Stimulated activated CD8-positive, alpha-beta memory T cell treated with anti-CD3 and anti-CD28 coated beads, Interleukin-7, amount 100 ng/mL, for 48 hours (primary cell): ENCODE data around the gene TRIO.

ENCODE experiments used
- DNase-seq, 2 donors: peaks; one replicate each; pipeline ENCODE4 v3.0.0-alpha.2; 2020; ENCODE audit warnings: low read depth in 1 of 2; ENCODE audit errors: extremely low read depth in 1 of 2

The TRIO gene

DNA sequence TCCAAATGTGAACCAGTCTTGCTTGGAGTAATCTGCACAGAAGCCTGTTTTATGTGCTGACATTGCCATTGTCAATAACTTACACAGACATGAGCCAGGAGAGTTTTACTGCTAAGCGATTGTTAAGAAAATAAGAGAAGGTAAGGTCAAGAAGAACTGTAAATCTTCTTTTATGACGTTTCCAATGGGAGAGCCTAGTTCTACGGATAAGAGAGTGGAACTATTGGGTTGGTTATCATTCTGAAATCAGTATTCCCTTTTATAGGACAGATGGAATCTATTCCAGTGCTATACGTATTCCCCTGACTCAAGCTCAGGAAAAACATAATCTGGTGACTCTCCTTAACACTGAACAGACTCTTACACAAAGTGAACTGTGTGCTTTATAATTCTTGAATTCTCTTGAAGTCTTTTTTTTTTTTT is 300.5 kb downstream of the TRIO start:
- no peak for DNase-seq

DNA sequence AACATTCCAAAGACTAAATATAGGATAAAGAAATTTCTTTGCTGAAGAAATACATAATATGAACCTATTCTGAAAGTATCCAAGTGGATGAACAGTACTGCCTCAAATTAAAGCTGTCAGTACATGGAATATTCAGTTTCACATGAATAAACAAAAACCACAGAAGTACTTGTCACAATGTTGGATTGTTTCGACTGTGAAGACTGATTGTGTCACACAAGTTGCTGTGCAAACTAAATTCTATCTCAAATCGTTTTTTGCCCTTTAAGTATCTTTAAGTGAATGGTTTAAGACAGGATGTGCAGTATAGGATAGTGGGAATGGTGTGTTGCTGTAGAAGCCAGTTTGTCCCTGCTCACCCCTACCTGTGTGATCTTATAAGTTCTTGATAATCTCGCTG is 301.0 kb downstream of the TRIO start:
- DNase-seq: no peak

GRCh38 chr5:14445013-14445412 is 301.9 kb downstream of the TRIO start:
- no peak for DNase-seq

DNA sequence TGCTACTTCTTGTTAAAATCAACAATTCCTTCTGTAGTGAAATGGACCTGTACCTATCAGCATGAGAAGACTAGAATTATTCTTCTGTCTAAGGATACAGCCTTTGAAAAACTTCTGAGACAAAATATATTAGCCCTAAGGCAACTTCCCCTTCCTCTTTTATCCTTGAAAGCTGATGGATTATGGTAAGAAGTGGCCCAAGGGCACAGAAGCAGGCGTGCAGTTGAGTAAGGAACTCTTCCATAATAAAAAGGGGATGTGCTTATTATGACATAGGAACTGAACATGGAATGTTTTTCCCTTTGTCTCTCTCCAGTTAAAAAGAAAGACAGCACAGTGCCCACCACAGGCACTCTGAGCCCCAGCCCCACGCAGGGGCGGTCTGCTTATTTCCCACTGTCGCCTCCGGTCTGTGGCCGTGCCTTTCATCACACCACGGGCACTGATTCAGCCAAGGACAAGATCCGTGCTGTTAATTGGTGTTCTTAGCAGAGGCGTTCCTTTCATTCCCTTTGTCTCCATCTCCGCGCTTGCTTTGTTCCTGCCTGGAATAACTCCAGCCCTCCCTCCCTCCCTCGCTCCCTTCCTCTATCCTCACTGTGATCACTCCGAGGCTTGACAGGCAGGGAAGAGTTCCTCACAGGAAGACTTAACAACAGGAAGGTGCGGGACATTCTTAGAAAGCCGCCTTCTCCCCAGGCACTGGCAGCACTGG is 302.6 kb downstream of the TRIO start:
- DNase-seq: no peak

DNA sequence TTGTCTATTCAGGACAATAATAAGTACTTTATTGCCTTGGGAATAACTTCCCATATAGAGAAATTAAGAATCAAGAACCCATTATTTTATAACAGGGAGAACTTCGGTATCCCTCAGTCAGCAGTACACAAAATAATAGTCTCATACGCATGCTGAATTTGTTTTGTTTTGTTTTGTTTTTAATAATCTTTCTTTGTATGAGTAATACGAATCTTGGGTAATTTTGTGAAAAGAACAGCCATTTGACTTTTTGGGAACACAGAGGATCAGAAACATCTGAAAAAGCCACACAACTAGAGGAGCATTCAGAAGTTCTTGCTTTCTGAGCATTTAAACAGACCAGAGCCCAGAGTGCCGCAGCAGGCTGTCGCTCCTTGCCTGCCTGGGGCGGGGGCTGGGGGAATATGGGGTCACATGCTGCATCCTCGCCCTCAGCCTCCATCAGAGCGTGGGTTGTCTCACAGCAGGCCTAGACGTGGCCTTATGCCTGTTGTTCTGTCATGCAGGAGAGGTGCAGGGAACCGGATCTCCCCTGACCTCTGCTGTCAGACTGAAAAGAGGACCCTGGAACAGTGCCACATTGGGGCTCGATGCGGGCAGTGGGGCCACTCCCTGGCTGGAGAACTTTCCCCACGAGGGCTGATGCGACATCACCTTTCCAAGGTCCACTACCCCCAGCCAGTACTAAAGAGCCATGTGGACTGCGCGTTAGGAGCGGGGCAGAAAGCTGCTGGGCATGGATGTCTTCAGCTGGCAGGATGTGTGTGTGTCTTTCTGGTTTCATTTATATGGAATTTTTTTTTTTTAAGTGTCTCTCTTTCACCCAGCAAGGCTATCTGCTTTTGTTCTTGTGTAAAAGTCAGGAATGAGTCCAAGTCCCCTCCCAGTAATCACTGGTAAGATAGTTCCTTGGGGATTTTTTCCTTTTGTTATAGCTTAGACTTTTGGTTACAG is 305.1 kb downstream of the TRIO start:
- no peak for DNase-seq

DNA sequence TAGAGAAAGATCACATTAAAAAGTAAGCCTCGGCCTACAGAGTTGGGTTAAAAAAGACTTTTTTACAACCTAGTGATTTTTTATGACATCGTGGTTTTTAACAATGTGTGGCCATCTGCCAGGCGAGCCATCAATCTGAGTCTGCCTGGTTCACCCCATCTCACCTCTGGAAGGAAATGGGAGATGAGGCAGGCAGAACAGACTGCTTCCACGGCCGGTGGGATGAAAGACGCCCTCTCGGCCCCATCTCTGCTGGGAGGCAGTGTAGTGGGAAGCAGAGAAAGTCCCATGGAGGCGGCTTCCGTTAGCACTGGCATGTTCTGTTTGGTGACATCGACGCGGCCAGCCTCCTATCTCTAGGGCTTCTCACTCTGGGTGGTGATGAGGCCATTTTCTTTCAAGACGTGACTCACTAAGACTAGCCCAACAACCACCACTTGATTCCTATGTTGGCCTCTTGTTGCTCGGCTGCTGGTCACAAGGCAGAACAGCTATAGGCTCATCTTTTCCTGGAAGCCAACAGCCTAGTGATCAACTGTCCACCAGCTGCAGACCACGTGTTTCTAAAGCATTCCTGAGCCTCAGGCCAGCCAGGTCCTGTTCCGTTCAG is 306.0 kb downstream of the TRIO start:
- DNase-seq: no peak

DNA sequence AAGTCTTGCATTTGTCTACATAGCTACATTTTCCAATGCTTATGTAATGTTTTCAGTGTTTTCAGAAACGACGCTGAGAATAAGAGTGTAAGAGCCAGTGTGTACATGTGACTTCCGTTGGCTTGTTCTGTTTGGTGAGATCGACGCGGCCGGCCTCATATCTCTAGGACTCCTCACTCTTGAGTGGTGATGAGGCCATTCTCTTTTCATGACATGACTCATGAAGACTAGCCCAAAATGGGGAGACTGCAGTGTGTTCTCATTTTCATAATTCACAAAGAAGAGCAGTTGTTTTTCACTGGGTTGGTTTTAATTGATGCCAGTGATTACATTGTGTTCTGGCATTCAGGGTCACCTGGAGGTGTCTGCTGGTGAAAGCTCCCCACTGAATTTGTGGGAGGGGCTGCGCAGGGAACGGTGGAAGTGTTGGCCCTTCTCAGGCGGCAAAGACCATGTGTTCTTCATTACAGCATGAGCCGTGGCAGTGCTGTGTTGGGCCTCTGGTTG is 306.9 kb downstream of the TRIO start:
- peak in 1 of 2 donors; percentile 22 for DNase-seq

DNA sequence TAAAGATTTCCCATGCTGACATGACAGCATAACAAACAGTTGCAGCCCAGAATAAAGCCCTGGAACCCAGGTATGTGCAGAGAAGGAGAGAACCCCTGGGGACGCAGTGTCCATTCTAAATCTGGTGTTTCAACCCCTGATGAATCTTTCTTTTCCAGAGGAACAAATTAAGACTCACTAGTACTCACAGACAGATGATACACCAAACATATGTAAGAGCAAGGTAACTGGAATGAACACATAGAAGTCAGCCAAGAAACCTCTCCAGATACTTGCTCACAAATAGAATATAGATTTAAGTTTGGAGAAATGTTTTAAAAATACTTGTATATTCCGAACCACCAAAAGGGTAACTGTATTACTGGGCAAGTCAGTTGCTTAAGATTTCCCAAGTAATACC is 307.6 kb downstream of the TRIO start:
- no peak for DNase-seq

DNA sequence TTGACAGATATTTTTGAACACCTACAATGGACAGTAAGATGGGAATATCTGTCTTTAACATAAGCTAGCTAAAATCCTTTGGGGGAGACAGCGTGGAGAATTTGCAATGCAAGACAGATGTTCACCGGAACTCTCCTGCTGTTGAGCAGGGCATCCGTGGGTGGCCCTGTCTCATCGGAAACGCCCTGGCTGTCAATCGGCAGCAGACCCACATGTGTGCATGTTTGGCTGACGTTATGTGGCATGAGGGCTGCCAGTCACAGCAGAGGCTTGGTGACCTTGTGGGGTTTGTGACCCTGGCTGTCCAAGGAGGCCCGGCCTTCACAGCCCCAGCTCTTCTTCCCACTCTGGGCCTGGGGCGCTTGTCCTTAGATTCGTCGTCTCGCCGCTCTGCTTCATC is 308.7 kb downstream of the TRIO start:
- no peak for DNase-seq

- DNase-seq: no peak
Observed at GRCh38 chr5:14452685-14453454, 309.7 kb downstream of the TRIO start.

- no peak for DNase-seq
Observed at GRCh38 chr5:14453481-14453880, 310.3 kb downstream of the TRIO start.

DNA sequence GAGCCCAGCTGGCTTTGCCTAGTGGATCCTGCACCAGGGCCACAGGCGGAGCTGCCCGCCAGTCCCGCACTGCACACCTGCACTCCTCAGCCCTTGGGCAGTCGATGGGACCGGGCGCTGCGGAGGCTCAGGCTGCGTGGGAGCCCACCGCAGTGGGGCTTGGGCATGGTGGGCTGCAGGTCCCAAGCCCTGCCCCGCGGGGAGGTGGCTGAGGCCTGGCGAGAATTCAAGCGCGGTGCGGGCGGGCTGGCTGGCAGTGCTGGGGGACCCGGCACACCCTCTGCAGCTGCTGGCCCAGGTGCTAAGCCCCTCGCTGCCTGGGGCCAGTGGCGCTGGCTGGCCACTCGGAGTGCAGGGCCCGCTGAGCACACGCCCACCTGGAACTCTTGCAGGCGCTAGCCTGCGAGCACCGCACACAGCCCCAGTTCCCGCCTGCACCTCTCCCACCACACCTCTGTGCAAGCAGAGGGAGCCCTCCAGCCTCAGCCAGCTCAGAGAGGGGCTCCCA is 312.7 kb downstream of the TRIO start:
- no peak for DNase-seq

DNA sequence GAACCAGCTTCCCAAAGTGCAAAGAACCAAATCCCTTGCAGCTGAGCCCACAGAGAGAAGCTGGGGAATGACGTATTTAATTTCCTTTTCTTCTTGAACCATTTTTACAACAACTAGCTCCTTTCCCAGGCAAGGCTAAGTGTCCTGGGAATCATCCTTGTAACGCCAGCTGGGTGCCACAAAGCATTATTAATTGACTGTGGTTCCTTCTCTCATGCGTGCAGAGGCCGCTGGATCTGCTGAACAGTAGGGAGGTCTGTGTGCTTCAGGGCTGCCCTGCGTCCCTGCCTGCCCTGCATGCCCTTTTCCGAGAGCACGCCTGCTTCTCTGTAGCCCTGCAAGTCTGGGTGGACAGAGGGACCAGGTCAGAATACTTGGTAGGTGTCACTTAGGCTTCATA is 314.3 kb downstream of the TRIO start:
- no peak for DNase-seq

DNA sequence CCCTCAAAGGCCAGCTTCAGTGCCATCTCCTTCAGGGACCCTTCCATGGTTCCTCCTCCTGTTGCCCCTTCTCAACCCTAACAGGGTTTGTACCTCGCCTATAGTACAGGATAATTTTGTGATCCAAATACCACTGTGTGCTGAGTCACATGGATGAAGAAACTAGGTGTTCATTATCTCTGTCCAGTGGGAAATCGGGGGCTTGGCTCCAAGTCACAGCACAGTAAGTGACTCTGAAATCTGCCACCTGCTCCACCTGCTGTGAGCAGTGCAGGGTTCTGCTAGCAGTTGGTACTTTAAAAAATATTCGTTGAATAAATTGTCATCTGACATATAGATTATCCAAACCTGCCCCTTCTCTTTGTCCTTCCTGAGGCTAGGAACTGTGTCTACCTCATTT is 315.3 kb downstream of the TRIO start:
- DNase-seq: no peak

- no peak for DNase-seq
Observed at GRCh38 chr5:14460844-14461398, 317.8 kb downstream of the TRIO start.

GRCh38 chr5:14462681-14463080 is 319.5 kb downstream of the TRIO start:
- DNase-seq: no peak

DNA sequence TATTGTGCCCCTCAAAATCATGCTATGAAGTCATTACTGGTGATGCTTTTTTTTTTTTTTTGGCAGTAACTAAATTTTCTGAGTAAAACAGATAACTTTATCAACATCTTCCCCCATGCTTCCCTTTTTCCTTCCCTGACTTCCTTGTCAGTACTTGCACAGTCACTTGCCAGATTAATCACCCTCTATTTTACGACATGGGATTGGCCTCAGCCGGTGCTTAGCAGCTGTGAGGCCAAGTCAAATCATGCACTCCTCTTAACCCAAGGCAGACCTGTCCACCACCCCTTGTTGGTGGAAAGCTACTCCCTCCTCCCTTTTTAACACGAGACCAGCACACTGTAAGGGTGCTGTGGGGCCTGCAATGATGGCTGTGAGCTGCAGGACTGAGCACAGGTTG is 320.5 kb downstream of the TRIO start:
- DNase-seq: no peak

- no peak for DNase-seq
Observed at GRCh38 chr5:14464096-14464495, 321.0 kb downstream of the TRIO start.

DNA sequence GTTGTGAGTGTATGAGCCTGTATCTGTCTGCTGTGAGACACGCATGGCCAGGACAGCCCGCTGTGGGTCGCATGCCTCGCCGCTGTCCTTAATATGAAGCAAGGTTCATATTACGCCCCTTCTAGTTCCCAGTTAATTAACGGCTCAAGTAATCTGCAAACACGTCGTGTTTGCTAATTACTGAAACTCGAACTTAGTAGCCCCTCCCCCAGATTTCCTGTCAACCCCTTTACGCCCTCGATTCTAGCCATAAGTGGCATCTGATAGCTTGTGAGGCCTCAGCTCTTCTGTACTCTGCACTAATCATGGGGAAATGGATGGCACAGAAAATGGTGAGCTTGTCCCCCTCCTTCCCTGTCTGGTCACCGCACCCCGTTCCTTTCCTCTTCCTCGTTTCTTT is 321.5 kb downstream of the TRIO start:
- DNase-seq: no peak

- no peak for DNase-seq
Observed at GRCh38 chr5:14465116-14465515, 322.0 kb downstream of the TRIO start.
